Vagina (tissue), 2 donors: ENCODE data around the gene NXT1.

Experiments used
- POLR2AphosphoS5 ChIP-seq, 2 donors: sonication (generic); formaldehyde crosslinking; IDR thresholded peaks; one replicate each; pipeline ENCODE4 v1.9.0; 2017; ENCODE audit warnings: antibody characterized with exemption in 2 of 2, mild to moderate bottlenecking in 2 of 2, low read depth in 1 of 2; ENCODE audit not compliant: insufficient read depth in 1 of 2
- TF ChIP-seq, protein P1 (sequence below), 3 experiments: fragments of 450-650 bp in 2 of 3; fragments of 200-600 bp in 1 of 3; sonication (generic) in 1 of 3; IDR thresholded peaks; one replicate each; pipeline ENCODE4 v1.5.1; 2017 to 2019; ENCODE audit warnings: antibody characterized with exemption in 3 of 3, mild to moderate bottlenecking in 2 of 3, moderate library complexity in 2 of 3

DNA sequence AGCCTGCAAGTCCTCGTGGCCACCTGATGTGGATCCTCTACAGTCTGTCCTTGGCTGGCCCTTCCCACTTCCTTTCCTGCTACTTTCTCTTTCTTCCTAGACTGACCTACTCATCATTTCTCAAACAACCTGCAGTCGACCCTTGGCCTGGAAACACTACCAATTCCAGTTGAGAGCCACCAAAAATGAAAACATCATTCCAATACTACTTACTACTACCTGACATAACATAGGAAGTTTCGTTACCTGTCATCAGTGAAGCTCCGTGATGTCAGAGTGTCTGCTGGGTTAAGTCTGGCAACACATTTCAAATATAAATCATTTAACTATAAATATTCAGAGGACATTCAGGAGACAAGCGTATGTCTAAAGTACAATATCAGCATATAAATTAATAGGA lies 25.2 kb downstream of the NXT1 start:
- TF ChIP-seq, protein P1, sequence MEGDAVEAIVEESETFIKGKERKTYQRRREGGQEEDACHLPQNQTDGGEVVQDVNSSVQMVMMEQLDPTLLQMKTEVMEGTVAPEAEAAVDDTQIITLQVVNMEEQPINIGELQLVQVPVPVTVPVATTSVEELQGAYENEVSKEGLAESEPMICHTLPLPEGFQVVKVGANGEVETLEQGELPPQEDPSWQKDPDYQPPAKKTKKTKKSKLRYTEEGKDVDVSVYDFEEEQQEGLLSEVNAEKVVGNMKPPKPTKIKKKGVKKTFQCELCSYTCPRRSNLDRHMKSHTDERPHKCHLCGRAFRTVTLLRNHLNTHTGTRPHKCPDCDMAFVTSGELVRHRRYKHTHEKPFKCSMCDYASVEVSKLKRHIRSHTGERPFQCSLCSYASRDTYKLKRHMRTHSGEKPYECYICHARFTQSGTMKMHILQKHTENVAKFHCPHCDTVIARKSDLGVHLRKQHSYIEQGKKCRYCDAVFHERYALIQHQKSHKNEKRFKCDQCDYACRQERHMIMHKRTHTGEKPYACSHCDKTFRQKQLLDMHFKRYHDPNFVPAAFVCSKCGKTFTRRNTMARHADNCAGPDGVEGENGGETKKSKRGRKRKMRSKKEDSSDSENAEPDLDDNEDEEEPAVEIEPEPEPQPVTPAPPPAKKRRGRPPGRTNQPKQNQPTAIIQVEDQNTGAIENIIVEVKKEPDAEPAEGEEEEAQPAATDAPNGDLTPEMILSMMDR (IDR thresholded peaks at IDR 0.05) = no peak
- no peak for TF ChIP-seq POLR2AphosphoS5 (IDR thresholded peaks at IDR 0.05; ENCODE audit: insufficient read depth in 1 of 2, low read depth in 1 of 2)
